ENCODE results near the gene CACNA1H. TPM values are rescaled to one million over a fixed set of nuclear protein-coding genes. Genes with fewer than 3 reads are reported as not detected.

CACNA1H gene
- total and polyA plus RNA-seq, 9 of the 15 experiments (the other 6 are each of a cell fraction or from before 2014, with no cell fraction given): 0.10 to 0.18 TPM; not detected in 7

DNA sequence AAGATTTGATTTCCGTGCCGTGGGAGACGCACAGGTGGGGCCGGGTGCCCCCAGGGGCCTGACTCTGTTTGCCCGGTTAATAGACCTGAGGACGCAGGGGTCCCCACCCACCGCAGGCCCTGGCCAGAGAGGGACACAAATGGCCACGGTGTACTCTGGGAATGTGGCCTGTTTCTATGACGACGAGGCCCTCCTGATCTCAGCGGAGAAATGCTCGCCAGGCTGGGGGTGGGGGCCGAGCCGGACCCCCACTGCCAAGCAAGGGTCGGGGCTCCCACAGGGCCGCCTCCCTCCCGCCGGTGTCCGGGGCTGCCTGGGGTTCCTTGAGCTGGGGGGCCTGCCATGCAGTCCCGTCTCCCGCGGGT lies 32.3 kb upstream of the CACNA1H start:
- H3K9ac ChIP-seq (ENCODE audit: insufficient read depth in 1 of 2, low read depth in 2 of 2, low read length in 2 of 2): no peak overlapping the region
- H3K9me3 ChIP-seq (replicated peaks; ENCODE audit: control insufficient read depth, insufficient read depth, low read depth, low read length): no peaks in the 10 kb centered on the region
- H2AFZ ChIP-seq (ENCODE audit: low read depth, low read length): no peak overlapping the region
- in situ Hi-C loops (cut with MboI): no loop called here
- WGBS (ENCODE audit: insufficient coverage, low coverage, missing lambda C conversion rate): 1% methylated on average over 19 of the region's 22 CpGs
- ATAC-seq: no peak
- H3K4me2 ChIP-seq (ENCODE audit: insufficient read depth, low read length): no peak overlapping the region
- H3K27ac ChIP-seq (ENCODE audit: extremely low read depth, low read depth, low read length): no peak overlapping the region
- H3K79me2 ChIP-seq (ENCODE audit: control insufficient read depth, insufficient read depth, low read length): no peaks in the 10 kb centered on the region
- no peaks in the 10 kb centered on the region for H3K36me3 ChIP-seq (ENCODE audit: control insufficient read depth, insufficient read depth, low read length)
- intact Hi-C loops (cut with micrococcal nuclease): no loop called here
- H3K4me1 ChIP-seq (replicated peaks in 1 of 2; ENCODE audit: control insufficient read depth in 2 of 2, insufficient read depth in 2 of 2, low read length in 2 of 2): peaks cover 0 to 78% of the 10 kb centered on the region in 2 experiments; a peak in 2 of 5 replicates
- peaks cover 8% of the 10 kb centered on the region for H4K20me1 ChIP-seq (replicated peaks; ENCODE audit: control insufficient read depth, insufficient read depth, low read length)
- POLR2A ChIA-PET: no interaction called here
- no peak overlapping the region for H3K4me3 ChIP-seq
- DNase-seq (ENCODE audit: extremely low read depth in 1 of 4, low spot score in 3 of 4): no peak
- peaks cover 7 to 69% of the 10 kb centered on the region in 2 experiments; a peak in 3 of 5 replicates for H3K27me3 ChIP-seq (ENCODE audit: control insufficient read depth in 2 of 2, insufficient read depth in 2 of 2, low read length in 2 of 2)
- CTCF ChIA-PET (ENCODE audit: low intra/inter-chr PET ratio): no interaction called here
- TF ChIP-seq ZKSCAN3 (CRISPR knock-in tag; IDR thresholded peaks at IDR 0.05): no peak
- no peak for TF ChIP-seq U2AF1 (optimal IDR thresholded peaks at IDR 0.05; ENCODE audit: low read depth, low read length)
- TF ChIP-seq HSF4 (CRISPR knock-in tag; IDR thresholded peaks at IDR 0.05; ENCODE audit: borderline replicate concordance): no peak
- TF ChIP-seq ATF1 (CRISPR knock-in tag; IDR thresholded peaks at IDR 0.05): no peak
- no peak for TF ChIP-seq ATF1 (tag; IDR thresholded peaks at IDR 0.05)
- no peak for TF ChIP-seq DNMT1 (IDR thresholded peaks at IDR 0.05)
- TF ChIP-seq MAZ (CRISPR knock-in tag; conservative IDR thresholded peaks at IDR 0.05 in 1 of 2, IDR thresholded peaks at IDR 0.05 in 1 of 2): no peak
- TF ChIP-seq SREBF2 (CRISPR knock-in tag; IDR thresholded peaks at IDR 0.05): no peak
- no peak for TF ChIP-seq MCM3 (IDR thresholded peaks at IDR 0.05)
- TF ChIP-seq PHF20 (IDR thresholded peaks at IDR 0.05; ENCODE audit: partially characterized antibody): no peak
- TF ChIP-seq, protein P1, sequence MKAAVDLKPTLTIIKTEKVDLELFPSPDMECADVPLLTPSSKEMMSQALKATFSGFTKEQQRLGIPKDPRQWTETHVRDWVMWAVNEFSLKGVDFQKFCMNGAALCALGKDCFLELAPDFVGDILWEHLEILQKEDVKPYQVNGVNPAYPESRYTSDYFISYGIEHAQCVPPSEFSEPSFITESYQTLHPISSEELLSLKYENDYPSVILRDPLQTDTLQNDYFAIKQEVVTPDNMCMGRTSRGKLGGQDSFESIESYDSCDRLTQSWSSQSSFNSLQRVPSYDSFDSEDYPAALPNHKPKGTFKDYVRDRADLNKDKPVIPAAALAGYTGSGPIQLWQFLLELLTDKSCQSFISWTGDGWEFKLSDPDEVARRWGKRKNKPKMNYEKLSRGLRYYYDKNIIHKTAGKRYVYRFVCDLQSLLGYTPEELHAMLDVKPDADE (conservative IDR thresholded peaks at IDR 0.05; ENCODE audit: control insufficient read depth, low read depth, low read length): no peak
- 0 out of 2 replicates have a peak, but pooled peaks have one; percentile 11 for TF ChIP-seq ZBTB7A (IDR thresholded peaks at IDR 0.05; ENCODE audit: borderline replicate concordance, control insufficient read depth, low read depth, low read length)
- TF ChIP-seq SMAD2 (IDR thresholded peaks at IDR 0.05; ENCODE audit: low read depth, low read length): no peak
- TF ChIP-seq, protein P2, sequence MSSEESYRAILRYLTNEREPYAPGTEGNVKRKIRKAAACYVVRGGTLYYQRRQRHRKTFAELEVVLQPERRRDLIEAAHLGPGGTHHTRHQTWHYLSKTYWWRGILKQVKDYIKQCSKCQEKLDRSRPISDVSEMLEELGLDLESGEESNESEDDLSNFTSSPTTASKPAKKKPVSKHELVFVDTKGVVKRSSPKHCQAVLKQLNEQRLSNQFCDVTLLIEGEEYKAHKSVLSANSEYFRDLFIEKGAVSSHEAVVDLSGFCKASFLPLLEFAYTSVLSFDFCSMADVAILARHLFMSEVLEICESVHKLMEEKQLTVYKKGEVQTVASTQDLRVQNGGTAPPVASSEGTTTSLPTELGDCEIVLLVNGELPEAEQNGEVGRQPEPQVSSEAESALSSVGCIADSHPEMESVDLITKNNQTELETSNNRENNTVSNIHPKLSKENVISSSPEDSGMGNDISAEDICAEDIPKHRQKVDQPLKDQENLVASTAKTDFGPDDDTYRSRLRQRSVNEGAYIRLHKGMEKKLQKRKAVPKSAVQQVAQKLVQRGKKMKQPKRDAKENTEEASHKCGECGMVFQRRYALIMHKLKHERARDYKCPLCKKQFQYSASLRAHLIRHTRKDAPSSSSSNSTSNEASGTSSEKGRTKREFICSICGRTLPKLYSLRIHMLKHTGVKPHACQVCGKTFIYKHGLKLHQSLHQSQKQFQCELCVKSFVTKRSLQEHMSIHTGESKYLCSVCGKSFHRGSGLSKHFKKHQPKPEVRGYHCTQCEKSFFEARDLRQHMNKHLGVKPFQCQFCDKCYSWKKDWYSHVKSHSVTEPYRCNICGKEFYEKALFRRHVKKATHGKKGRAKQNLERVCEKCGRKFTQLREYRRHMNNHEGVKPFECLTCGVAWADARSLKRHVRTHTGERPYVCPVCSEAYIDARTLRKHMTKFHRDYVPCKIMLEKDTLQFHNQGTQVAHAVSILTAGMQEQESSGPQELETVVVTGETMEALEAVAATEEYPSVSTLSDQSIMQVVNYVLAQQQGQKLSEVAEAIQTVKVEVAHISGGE (CRISPR knock-in tag; IDR thresholded peaks at IDR 0.05): no peak
- TF ChIP-seq PHB (CRISPR knock-in tag; IDR thresholded peaks at IDR 0.05): no peak
- TF ChIP-seq, protein P3, sequence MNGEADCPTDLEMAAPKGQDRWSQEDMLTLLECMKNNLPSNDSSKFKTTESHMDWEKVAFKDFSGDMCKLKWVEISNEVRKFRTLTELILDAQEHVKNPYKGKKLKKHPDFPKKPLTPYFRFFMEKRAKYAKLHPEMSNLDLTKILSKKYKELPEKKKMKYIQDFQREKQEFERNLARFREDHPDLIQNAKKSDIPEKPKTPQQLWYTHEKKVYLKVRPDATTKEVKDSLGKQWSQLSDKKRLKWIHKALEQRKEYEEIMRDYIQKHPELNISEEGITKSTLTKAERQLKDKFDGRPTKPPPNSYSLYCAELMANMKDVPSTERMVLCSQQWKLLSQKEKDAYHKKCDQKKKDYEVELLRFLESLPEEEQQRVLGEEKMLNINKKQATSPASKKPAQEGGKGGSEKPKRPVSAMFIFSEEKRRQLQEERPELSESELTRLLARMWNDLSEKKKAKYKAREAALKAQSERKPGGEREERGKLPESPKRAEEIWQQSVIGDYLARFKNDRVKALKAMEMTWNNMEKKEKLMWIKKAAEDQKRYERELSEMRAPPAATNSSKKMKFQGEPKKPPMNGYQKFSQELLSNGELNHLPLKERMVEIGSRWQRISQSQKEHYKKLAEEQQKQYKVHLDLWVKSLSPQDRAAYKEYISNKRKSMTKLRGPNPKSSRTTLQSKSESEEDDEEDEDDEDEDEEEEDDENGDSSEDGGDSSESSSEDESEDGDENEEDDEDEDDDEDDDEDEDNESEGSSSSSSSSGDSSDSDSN (IDR thresholded peaks at IDR 0.05; ENCODE audit: borderline replicate concordance in 1 of 2, low read depth in 2 of 2, low read length in 2 of 2): peak in 1 of 2 experiments; percentile 10; a peak in 1 of 4 replicates
- no peak for TF ChIP-seq ZNF324 (CRISPR knock-in tag; IDR thresholded peaks at IDR 0.05)
- no peak for FAIRE-seq
- BruUV-seq (replicated peaks): no TSS peak
- H3K9me1 ChIP-seq (ENCODE audit: control insufficient read depth, insufficient read depth, low read length): no peaks in the 10 kb centered on the region

All from K562 (cell line).